Fibroblast of mammary gland (primary cell): ENCODE data around the gene TREM1.
A peak's percentile ranks its signal among the peaks of the same experiment; 100 is the strongest.

Experiments
- DNase-seq: peaks from one replicate; pipeline ENCODE4 v3.0.0-alpha.2; 2010; ENCODE audit warnings: low read depth
- H3K4me3 ChIP-seq: 2 replicates; pipeline ENCODE4 v1.5.1; 2011; ENCODE audit warnings: low read depth, mild to moderate bottlenecking, low read length, moderate library complexity; ENCODE audit not compliant: control insufficient read depth
- CTCF ChIP-seq: conservative IDR thresholded peaks from 2 replicates; pipeline ENCODE4 v1.5.1; 2011; ENCODE audit warnings: low read depth, low read length, inconsistent platforms; ENCODE audit not compliant: control insufficient read depth, insufficient read depth

TREM1 gene

GRCh38 chr6:41237128-41237527, 49.4 kb downstream of the TREM1 start:
- TF ChIP-seq CTCF: no peak
- H3K4me3 ChIP-seq: no peak overlapping the region
- no peak for DNase-seq

- no peak overlapping the region for H3K4me3 ChIP-seq
- no peak for TF ChIP-seq CTCF
- no peak for DNase-seq
Observed at GRCh38 chr6:41236276-41236675, 50.2 kb downstream of the TREM1 start.

GRCh38 chr6:41232667-41233066, 53.8 kb downstream of the TREM1 start:
- no peak overlapping the region for H3K4me3 ChIP-seq
- no peak for TF ChIP-seq CTCF

GRCh38 chr6:41231246-41231645, 55.2 kb downstream of the TREM1 start:
- no peak for DNase-seq
- TF ChIP-seq CTCF: no peak
- H3K4me3 ChIP-seq: no peak overlapping the region

More at GRCh38 chr6:41232667-41233066, 53.8 kb downstream of the TREM1 start:
- DNase-seq: no peak

GRCh38 chr6:41229721-41230120, 56.8 kb downstream of the TREM1 start:
- no peak for TF ChIP-seq CTCF
- H3K4me3 ChIP-seq: no peak overlapping the region
- no peak for DNase-seq

- H3K4me3 ChIP-seq: no peak overlapping the region
- DNase-seq: peak; percentile 4
- TF ChIP-seq CTCF: no peak
Observed at GRCh38 chr6:41228616-41229015, 57.9 kb downstream of the TREM1 start.

GRCh38 chr6:41228096-41228495, 58.4 kb downstream of the TREM1 start, which contains the start of gene TREML4:
Gene TREML4, plus strand, starts transcription at chr6:41228349. Its CDS starts 79 bp downstream, at chr6:41228428.
- no peak within 1 kb of the TSS for H3K4me3 ChIP-seq
- no peak for DNase-seq
- TF ChIP-seq CTCF: no peak
